HG02610 (cell line): Measurements from ENCODE around the gene LHFPL6.

Experiments
- ATAC-seq: cut with Tn5 transposase; IDR thresholded peaks from one replicate; pipeline ENCODE4 v1.9.1; 2021; ENCODE audit warnings: mild to moderate bottlenecking, moderate library complexity; ENCODE audit not compliant: unreplicated experiment

LHFPL6 gene

DNA sequence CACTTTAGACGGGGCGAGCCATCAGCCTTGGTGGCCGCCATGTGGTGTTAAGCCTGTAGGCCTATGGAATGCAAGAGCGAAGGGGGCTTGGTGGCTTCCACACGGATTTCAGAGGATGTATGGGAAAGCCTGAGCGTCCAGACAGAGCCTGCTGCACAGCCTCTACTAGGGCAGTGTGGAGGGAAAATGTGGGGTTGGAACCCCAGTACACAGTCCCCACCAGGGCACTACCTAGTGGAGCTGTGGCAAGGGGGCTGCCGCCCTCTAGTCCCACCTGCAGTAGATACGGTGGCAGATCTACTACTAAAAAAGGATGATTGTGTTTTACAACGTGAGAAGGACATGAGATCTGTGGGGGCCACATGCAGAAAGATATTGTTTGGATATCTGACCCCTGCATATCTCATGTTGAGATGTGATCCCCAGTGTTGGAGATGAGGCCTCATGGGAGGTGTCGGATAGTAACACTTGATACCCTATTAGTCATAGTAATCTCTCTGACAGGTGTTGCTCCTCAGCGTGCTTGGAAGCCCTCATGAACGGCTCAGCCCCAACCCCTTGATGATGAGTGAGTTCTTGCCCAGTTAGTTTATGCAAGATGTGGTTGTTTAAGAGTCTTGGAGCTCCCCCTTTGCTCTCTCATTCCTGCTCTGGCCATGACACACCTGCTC is 45.6 kb downstream of the LHFPL6 start:
- ATAC-seq = no peak

DNA sequence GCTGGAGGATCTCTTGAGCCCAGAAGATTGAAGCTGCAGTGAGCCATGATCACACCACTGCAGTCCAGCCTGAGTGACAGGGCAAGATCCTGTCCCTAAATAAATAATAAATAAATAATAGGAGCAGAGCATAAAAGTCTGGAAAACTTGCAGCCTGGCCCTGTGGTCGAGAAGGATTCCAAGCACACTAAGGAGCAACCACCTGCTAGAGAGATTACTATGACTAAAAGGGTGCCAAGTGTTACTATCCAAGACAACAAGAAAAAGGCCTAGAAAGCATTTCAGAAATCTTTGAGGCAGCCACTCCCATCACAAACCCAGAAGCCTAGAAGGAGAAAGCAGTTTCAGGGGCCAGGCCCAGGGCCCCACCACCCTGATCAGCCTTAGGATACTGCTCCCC is 46.1 kb downstream of the LHFPL6 start:
- ATAC-seq = no peak

DNA sequence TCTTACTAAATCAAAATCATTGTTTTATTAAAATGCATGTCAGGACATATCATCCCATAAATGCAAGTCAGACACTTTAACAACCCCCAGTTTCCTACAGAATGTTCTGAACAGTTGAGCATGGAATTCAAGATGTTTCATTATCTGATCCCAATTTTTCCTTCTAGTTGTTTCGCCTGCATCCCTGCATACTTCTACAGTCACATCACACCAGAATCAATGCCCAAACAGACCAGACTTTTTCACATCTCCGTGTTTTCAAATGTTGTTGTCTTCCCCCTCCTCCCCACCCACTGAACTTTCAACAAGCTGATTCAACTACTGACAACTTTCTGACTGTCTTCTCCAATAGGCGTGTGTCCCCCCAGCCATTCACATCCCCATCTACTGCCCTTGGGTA is 48.6 kb downstream of the LHFPL6 start:
- ATAC-seq = no peak

DNA sequence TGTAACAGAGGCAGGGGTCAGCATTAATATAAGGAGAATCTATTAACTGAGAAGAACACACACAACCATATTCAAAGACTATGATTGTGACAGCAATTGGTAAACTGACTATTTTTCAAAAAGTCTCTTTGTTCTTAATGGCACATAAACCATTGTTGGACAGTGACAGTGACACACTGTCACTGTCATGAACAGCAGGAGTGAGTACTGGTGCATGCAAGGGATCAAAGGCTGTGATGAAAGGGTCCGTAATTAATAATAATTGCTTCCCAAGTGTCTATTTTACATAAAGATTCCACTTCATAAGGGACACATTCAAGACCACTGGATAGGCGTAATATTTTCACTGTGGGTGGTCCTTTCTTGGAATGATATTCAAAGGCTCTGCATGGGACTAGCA is 50.7 kb downstream of the LHFPL6 start:
- ATAC-seq = no peak

DNA sequence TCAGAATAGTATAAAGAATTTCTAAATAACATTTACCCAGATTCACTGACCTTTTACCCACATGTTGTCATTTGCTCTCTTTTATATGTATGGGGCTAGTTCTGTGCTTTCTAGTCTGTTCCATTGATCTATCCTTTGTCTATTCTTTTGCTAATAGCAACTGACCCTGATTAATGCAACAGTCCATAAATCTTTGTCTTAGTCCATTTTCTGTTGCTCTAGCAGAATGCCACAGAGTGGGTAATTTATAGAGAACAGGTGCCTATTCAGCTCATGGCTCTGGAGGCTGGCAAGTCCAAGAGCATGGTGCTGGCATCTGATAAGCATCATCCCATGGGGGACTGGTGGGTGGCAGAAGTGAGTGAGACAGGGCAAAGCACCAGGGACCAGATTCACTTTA is 52.1 kb downstream of the LHFPL6 start:
- no peak for ATAC-seq

DNA sequence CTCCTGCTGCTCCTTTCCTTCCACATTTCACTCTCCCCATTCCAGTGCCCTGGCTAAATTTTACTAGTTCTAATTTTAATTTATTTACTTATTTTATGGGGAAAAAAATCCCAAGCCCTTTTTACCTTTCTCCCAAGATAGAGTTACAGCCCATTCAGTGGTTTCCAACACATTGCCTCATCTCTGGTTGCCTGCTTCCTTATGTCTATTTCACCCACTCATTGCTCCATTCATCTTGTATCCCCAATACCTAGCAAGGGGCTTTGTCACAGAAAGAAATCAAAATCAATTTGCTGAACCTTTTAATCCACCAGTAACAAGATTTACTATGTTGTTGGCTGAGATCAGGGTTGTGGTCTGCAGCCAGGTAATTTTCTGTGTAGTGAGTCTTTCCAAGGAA is 55.9 kb downstream of the LHFPL6 start:
- no peak for ATAC-seq

DNA sequence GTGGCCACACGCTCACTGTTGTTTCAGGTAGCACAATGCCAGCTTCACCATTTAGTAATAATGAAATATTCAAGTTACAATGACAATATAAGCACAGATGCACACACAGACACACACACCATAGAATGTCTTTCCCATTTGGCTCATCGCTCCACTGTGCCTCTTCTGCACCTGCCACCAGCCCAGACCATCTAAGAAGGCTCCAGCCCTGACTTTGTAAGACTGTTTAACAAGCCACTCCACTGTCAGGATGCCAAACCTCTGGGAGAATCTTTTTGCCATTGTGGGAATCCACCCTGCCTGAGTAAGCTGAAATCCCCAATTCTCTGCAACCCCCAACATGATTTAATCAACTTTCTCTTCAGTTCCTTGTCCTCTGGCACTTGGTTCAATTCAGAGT is 60.6 kb downstream of the LHFPL6 start:
- ATAC-seq = no peak

DNA sequence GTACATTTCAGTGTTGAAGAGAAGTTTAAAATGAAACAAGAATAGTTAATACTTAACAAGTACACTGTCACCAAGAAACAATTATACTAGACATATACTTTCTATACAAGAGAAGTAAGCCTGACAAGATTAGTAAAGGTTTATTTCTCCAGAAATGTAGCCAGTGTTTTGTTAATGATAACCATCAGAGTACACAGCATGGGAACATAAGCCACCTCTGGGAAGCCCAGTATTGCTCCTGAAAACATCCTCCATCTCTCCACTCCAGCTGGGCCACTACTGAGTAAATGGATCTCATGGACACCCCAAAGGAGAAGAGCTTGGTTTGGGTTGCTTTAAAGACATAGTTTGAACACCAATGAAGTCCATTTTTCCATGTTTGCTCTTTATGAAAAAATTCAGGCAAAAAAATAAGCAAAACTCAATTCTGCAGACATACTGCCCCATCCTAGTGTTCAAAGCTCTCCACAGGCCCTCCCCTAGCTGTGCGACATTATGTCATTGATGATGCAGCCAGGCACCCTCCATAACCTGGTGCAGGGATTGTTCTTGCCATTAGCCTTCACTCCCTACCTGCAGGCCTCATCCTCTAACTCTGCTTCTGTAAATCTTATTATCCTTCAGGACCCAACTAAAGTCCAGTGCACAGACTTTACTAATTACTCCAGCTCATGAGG is 61.9 kb downstream of the LHFPL6 start:
- ATAC-seq = no peak

DNA sequence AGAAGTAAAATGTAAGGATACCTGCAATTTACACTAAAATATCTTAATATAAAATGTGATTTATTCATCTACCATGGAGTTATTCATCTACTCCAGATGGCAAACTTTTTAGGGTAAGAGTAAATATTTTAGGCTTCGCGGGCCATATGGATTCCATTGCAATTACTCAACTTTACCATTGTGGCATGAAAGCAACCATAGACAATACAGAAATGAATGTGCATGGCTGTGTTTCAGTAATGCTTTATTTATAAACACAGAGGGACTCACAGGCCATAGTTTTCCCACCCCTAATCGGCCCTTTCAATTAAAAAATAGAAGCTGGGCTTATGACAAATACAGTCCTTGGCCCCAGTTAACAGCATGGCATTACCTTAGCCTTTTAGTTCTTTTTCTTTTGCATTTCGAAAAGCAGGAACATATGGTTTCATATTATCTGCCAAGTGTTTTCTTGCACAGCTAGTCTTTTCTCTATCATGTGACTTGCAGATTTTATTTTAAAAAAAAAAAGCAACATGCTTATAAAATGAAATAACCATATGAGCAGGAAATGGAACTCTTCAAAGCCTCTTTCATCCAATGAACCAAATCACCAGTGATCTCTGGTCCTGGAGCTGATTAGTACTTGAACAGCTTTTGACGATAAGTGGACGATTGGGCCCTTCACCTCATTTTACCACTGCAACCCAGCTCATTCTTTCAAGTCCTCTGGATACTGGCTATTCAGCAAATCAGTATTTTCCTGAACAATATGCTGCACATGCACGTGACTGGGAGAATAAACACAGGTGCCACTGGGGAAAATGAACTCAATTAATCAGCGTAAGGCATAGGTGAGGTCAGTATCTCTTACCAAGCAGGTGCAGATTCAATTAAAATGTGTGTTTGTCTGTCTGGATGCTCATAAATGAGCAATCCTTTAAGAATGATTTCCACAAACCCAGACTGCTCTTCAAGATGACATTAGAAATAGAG is 63.9 kb downstream of the LHFPL6 start:
- no peak for ATAC-seq

DNA sequence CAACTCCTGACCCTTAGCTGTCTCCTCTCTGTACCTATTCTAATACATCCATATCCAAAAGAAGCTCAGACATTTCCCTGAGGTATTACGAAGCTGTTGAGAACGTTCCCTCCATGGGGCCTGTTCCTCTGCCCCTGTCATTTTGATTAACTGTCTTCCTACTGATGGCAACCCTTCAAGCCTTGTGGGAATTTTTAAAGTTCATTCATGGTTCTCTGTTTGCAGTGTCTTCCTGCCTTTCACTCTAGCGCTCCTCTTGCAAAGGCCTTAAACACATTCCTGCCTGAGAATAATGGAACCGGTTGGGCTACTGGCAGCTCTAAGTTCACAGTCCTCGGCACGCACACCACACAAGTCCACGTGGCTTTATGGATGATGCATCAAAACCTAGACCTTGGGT is 66.1 kb downstream of the LHFPL6 start:
- no peak for ATAC-seq

DNA sequence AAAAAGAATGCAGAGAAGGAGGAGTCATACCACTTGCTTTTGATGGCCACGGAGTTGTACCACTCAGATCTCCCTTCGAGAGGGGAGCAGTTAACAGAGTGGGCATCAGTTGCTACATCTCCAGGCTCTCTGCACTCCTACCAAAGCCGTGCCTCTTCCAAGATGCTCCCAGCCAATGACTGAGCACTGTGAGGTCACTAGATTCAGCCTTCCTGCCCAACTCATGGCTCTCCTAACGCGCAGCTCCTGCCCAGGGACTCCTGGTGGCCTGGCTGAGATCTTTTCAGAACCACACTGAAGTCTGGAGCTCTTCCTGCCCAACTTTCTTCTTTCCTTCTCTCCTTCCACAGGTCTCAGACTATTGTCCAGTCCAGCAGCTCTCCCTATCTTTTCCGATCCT is 66.7 kb downstream of the LHFPL6 start:
- no peak for ATAC-seq

DNA sequence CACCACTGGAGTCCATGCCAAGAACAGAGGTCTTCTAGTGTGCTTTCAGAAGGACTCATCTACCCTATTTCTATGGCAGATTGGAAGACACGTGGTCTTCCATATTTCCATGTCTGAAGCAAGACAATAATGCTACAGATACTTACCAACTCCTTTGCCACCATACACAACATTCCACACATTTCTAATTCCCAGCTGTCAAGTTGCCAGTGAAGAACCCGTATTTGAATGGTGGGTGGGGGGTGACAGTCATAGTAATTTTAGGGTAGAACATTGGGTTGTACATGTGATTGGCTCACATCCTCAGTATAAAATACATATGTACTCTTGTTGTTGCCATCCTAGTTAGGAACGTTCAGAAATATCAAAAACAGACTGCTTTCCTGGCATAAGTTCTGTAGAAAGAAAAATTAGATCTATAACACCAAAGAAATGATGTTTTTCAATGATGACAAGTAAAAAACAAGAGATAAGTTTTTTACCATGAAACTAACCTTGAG is 69.3 kb downstream of the LHFPL6 start:
- ATAC-seq = no peak

DNA sequence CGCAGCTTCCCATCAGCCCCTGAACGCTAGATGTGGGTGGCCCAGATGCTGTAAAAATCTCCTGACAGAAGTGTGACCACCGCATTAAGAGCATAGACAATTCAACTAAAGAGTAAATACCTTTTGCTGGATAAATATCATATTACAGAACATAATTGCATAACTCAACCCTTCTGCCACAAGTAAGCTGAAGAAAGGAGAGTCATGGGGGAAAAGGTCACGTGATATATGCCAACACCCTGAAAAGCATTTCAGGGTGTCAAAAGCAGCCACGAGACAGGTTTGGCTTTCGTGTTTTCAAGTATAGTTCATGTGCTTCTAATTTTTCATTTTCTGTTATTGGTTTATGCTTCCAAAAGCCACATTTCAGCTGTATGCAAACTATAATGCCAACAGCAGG is 71.3 kb downstream of the LHFPL6 start:
- ATAC-seq = no peak

DNA sequence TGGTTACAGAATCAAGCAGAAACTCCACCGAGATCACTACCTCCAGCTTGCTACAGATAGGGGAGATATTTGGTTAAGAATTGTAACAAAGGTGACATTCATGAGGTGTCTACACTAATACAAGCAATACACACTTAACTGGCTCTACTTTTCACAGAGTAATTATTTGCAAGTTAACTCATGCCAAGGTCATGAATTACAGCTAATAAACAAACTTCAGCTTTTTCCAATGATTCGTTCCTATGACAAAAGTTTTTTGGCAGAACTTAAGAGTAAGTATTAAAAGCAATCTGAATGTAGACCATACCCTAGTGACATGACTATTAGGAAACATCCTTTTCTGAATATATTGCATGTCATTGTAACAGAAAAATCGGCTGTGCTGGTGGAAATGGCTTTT is 72.1 kb downstream of the LHFPL6 start:
- ATAC-seq = no peak

DNA sequence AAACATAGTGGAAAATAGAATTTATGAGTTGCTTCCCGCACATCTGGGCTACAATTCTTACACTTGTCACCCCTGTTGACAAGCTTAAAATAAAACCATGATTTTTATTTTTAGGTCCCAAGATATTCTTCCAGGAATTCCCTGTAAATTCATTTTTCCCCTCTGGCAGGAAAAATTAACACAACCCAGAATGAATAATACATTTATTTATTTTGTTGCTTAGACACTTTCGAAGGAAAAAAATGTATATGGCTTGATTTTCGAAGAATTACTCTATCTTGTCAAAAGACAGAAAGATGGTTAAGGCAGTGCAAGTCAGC is 74.4 kb downstream of the LHFPL6 start:
- ATAC-seq = no peak

DNA sequence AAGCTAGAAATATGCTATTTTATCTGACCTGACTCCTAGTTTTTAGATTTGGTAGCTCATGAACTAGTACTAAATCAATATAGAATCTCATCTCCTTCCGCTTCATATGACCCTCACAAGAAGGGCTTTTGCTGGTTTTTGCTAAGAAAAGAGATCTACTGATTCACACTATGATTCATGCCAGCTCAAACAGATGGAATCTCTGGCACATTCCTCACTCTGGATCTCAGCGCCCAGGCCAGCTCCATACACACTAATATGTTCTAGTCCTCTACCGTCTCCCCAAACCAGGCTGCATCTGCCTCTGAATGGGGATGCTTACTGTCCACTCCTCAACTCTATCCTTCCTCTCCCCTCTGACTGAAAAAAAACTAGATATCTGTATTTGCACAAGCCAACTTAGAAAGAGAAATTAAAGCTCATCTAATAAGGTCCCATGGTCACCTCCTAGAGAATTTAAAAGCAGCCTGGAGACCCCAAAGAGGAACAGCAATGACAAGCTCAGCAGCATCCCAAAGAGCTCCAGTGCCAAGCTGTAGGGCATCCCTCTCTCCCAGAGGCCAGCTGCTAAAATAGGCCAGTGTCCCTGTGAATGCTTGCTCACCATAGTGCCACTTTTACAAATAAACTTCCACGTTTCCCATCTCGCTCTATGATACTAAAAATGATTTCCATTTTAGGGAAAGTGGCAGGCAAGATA is 74.9 kb downstream of the LHFPL6 start:
- ATAC-seq = no peak

DNA sequence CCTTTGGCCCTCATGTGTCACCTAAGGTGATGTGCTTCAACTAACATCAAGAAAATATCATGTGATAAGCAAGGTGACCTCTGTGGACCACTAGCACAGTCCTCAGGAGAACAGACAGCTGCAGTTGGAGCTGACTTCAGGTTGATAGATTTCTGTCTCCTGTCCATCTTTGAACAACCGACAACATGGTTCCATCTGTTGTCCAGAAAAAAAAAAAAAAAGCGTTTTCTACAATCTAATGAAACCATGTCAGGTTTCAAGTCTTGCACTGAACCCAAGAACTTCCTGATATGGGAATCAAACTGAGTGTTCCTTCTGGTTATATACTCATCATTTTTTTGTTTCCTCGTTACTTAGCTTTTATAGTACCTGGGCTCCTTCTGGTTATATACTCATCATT is 75.7 kb downstream of the LHFPL6 start:
- ATAC-seq = no peak

DNA sequence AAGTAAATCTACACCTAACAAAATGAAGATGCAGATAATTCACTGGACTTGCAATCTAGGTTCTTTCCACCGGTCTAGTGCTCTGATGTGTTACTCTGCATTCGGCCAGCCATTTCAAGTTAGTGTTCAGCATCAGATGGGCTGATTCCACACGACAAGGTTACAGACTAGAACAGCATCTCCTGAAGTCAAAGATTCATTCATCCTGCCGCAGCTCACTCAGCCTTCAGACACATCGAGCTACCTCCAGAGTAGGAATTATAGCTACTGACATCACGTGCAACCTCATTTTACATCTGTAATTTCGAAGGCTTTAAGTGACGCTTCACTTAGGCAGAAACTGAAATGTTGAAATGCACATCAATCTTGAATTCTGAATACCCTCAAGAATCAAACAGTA is 76.5 kb downstream of the LHFPL6 start:
- no peak for ATAC-seq

DNA sequence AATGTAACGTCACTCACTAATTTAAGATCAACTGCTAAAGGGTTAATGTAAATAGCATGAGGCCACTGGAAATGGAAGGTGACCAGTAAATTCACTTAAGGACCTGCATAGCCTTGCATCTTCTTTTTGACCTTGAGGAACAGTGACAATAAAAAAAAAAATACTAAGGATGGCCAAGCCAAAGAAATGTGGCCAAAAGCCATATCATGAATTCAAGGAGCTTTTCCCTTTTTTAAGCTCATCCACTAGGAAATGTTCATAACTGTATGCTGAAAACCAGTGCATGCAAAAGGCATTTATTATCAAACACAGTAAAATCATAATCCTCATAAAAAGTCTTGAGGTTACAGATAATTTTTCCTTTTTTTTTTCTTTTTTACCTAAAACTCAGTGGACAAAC is 77.5 kb downstream of the LHFPL6 start:
- ATAC-seq = no peak

DNA sequence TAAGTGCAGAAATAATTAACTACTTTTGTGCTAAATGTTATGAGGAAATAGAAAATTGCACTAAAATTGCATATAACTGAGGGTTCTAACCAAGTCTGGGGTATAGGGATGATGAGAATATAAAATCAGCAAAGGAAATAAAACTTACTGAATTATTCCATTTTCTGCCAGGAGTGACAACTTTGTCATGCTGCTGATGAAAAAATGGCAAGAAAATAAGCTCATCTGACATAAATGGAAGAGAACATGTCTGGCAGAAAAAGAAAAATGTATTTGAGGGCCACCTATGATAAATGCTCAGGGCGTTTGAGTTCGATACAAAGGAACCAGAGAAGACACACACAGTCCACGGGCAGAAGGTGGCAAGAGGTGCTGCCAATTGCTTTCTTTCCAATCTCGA is 78.2 kb downstream of the LHFPL6 start:
- ATAC-seq = no peak

DNA sequence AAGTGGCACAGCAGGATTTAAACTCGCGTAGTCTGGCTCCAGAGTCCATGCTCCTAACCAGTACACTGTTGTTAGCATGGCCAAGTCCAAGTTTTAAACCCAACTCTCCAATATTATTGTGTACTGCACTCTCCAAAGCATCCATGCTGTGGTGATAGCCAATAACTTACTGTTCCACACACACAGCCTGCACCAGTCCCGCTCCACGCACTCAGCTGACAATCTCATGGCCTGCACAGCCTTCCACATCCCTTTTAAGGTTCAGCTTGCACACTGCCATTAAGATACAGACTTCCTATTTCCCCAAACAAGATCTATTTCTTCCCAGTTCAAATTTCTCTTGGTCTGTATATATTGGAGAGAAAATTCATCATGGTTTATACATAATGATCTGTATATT is 80.7 kb downstream of the LHFPL6 start:
- ATAC-seq = no peak
